SK-N-SH (cell line): ENCODE results near the gene HSD11B1L.

Source experiments
- CHD2 ChIP-seq: fragments of 150-350 bp; IDR thresholded peaks from 2 replicates; pipeline ENCODE4 v1.6.1; 2018; ENCODE audit warnings: low read length; ENCODE audit not compliant: partially characterized antibody
- CTCF ChIP-seq: fragments of 200-600 bp; sonication (generic); IDR thresholded peaks from 2 replicates; pipeline ENCODE4 v1.6.1; 2017; ENCODE audit warnings: antibody characterized with exemption, mild to moderate bottlenecking, moderate library complexity
- EP300 ChIP-seq, 2 experiments: IDR thresholded peaks; 2 replicates each; pipeline versions ENCODE4 v1.4.0 to v1.6.1; 2012; ENCODE audit warnings: borderline replicate concordance in 1 of 2, low read depth in 1 of 2, low read length in 1 of 2
- TAF1 ChIP-seq: IDR thresholded peaks from 2 replicates; pipeline ENCODE4 v1.6.1; 2012; ENCODE audit warnings: low read depth, mild to moderate bottlenecking, low read length, moderate library complexity, borderline replicate concordance
- TCF12 ChIP-seq: IDR thresholded peaks from 2 replicates; pipeline ENCODE4 v1.4.0; 2012

- TF ChIP-seq CTCF (no peak), CHD2 (no peak), TCF12 (no peak), EP300 (IDR thresholded peaks at IDR 0.05; ENCODE audit: borderline replicate concordance in 1 of 2, low read depth in 1 of 2, low read length in 1 of 2) (no peak), TAF1 (no peak)
These were observed 38.6 kb upstream of the HSD11B1L start for GRCh38 chr19:5642204-5642603.
